CD14-positive monocyte (primary cell): ENCODE data around the gene IL19. TPM values are rescaled to one million over a fixed set of nuclear protein-coding genes. Genes with fewer than 3 reads are reported as not detected.

Source experiments
- DNase-seq, 3 donors: peaks; one replicate each; pipeline ENCODE4 v3.0.0-alpha.2; 2011 to 2022
- H2AFZ ChIP-seq: 2 replicates; pipeline ENCODE4 v1.6.0; 2012; ENCODE audit warnings: mild to moderate bottlenecking, low read depth, low read length, inconsistent platforms; ENCODE audit not compliant: insufficient read depth, poor library complexity, severe bottlenecking
- H3K27ac ChIP-seq, 2 donors: 1 replicate in 1 of 2; 2 replicates in 1 of 2; pipeline ENCODE4 v1.5.1; 2012 to 2013; ENCODE audit warnings: low read length in 2 of 2, control low read depth in 1 of 2, inconsistent platforms in 1 of 2, low read depth in 1 of 2, mild to moderate bottlenecking in 1 of 2
- H3K27me3 ChIP-seq, 2 donors: one replicate each; pipeline versions ENCODE4 v1.6.0 to v1.6.1; 2011 to 2013; ENCODE audit warnings: low read length in 2 of 2; ENCODE audit not compliant: control insufficient read depth in 2 of 2, insufficient read depth in 2 of 2
- H3K36me3 ChIP-seq, 2 donors: replicated peaks in 1 of 2; 1 replicate in 1 of 2; 2 replicates in 1 of 2; pipeline versions ENCODE4 v1.5.1 to v1.6.1; 2012 to 2013; ENCODE audit warnings: low read length in 2 of 2, control low read depth in 1 of 2, inconsistent platforms in 1 of 2, mild to moderate bottlenecking in 1 of 2; ENCODE audit not compliant: insufficient read depth in 2 of 2, control insufficient read depth in 1 of 2
- H3K4me1 ChIP-seq, 2 donors: 1 replicate in 1 of 2; 2 replicates in 1 of 2; pipeline versions ENCODE4 v1.5.1 to v1.6.1; 2012 to 2013; ENCODE audit warnings: low read length in 2 of 2, control low read depth in 1 of 2, inconsistent platforms in 1 of 2, mild to moderate bottlenecking in 1 of 2, moderate library complexity in 1 of 2; ENCODE audit not compliant: insufficient read depth in 2 of 2, control insufficient read depth in 1 of 2
- H3K4me2 ChIP-seq: replicated peaks from 2 replicates; pipeline ENCODE3; 2012; ENCODE audit warnings: low read length, moderate library complexity, mild to moderate bottlenecking; ENCODE audit not compliant: poor library complexity, severe bottlenecking; ENCODE audit errors: extremely low read depth
- H3K4me3 ChIP-seq, 3 experiments: fragments of 200-600 bp in 1 of 3; sonication (generic) in 1 of 3; replicated peaks in 1 of 3; 1 replicate in 2 of 3; 2 replicates in 1 of 3; pipeline ENCODE4 v1.5.1; 2011 to 2013; ENCODE audit warnings: low read length in 3 of 3, mild to moderate bottlenecking in 3 of 3, control low read depth in 2 of 3, low read depth in 2 of 3, inconsistent platforms in 1 of 3, moderate library complexity in 1 of 3
- H3K79me2 ChIP-seq: 2 replicates; pipeline ENCODE4 v1.6.0; 2012; ENCODE audit warnings: mild to moderate bottlenecking, control low read depth, inconsistent platforms, low read length, moderate library complexity; ENCODE audit not compliant: insufficient read depth
- H3K9ac ChIP-seq: 2 replicates; pipeline ENCODE4 v1.6.0; 2017; ENCODE audit warnings: low read length, mild to moderate bottlenecking; ENCODE audit not compliant: insufficient read depth, poor library complexity, severe bottlenecking
- H3K9me3 ChIP-seq, 2 donors: replicated peaks in 1 of 2; 1 replicate in 1 of 2; 2 replicates in 1 of 2; pipeline versions ENCODE4 v1.5.1 to v1.6.1; 2012 to 2013; ENCODE audit warnings: low read length in 2 of 2, control low read depth in 1 of 2; ENCODE audit not compliant: control insufficient read depth in 1 of 2, insufficient read depth in 1 of 2
- H4K20me1 ChIP-seq: 2 replicates; pipeline ENCODE4 v1.6.0; 2012; ENCODE audit warnings: mild to moderate bottlenecking, low read length, control low read depth, moderate library complexity; ENCODE audit not compliant: insufficient read depth
- H3K27ac Mint-ChIP-seq, 7 donors: one replicate each; pipeline ENCODE4 v1.8.0; 2020; ENCODE audit warnings: mild to moderate bottlenecking in 7 of 7, mixed read lengths in 7 of 7, moderate library complexity in 6 of 7, inconsistent platforms in 2 of 7
- H3K27me3 Mint-ChIP-seq, 3 donors: one replicate each; pipeline ENCODE4 v1.8.0; 2021 to 2022; ENCODE audit warnings: low read depth in 3 of 3, mild to moderate bottlenecking in 3 of 3, mixed read lengths in 3 of 3, moderate library complexity in 3 of 3, inconsistent platforms in 1 of 3
- H3K36me3 Mint-ChIP-seq, 2 donors: one replicate each; pipeline ENCODE4 v1.8.0; 2020; ENCODE audit warnings: mixed read lengths in 2 of 2, inconsistent platforms in 1 of 2, mild to moderate bottlenecking in 1 of 2
- H3K4me1 Mint-ChIP-seq: one replicate; pipeline ENCODE4 v1.8.0; 2020; ENCODE audit warnings: mild to moderate bottlenecking, mixed read lengths
- H3K4me3 Mint-ChIP-seq, 2 donors: one replicate each; pipeline ENCODE4 v1.8.0; 2020; ENCODE audit warnings: mild to moderate bottlenecking in 2 of 2, mixed read lengths in 2 of 2, moderate library complexity in 1 of 2
- H3K9me3 Mint-ChIP-seq, 7 donors: one replicate each; pipeline ENCODE4 v1.8.0; 2020 to 2022; ENCODE audit warnings: mixed read lengths in 7 of 7, mild to moderate bottlenecking in 6 of 7, moderate library complexity in 6 of 7, inconsistent platforms in 2 of 7
- WGBS: methylation state at CpG from one replicate; pipeline ENCODE4 v1.1.5; 2013; ENCODE audit warnings: missing lambda C conversion rate; ENCODE audit not compliant: insufficient coverage; 5-methylcytosine and 5-hydroxymethylcytosine counted together
- intact Hi-C, 2 donors: fragments of 100-400 bp; cut with micrococcal nuclease; formaldehyde crosslinking; loops; one replicate each; pipeline versions ENCODE4 v1.15.0 to v1.15.1; 2023
- polyA plus RNA-seq, 3 donors: library from polyadenylated mRNA; depleted of rRNA in 1 of 3; unstranded in 2 of 3; stranded (reverse) in 1 of 3; fragments of 300-500 nt in 2 of 3; fragments of >200 nt in 1 of 3; fragmentation: Illumina TruSeq in 2 of 3; gene quantifications; 1 replicate in 2 of 3; 2 replicates in 1 of 3; pipeline ENCODE4 v1.2.3, GENCODE V29; 2012 to 2021
- TF ChIP-seq, protein P1 (sequence below): fragments of 200-600 bp; IDR thresholded peaks from one replicate; pipeline ENCODE4 v1.8.0; 2022; ENCODE audit warnings: antibody characterized with exemption, mild to moderate bottlenecking

IL19 gene
- polyA plus RNA-seq, 3 donors = 0.41 TPM; not detected in 2

DNA sequence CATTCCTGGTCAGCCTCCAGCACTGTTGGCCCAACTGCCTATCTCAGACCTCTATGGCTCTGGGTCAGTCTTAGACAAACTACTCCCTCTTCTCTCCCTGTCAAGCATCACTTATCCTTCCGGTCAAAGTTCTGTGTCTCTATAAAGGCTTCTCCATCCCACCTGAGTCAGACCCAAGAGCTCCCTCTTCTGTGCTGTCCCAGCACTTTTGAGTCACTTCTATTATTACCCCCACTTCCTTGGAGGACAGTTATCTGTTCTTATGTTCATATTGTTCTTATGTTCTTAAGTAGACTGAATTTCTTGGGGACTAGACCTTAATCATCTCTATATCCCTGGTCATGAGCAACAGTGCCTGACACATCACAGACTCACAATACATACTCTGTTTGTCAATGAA, 30.9 kb downstream of the IL19 start:
- no peaks in the 10 kb centered on the region for H3K36me3 ChIP-seq
- H3K4me1 ChIP-seq = peaks cover 16 to 32% of the 10 kb centered on the region in 2 donors
- intact Hi-C loops = loop anchor here in 1 of 2 donors (5.0 to 10.0 kb wide), 2 partner anchors 34 to 147 kb away; no protein-coding TSS in a partner anchor
- no peak overlapping the region for H3K27ac ChIP-seq
- WGBS = 78% methylated on average over 1 of the region's 1 CpG
- H3K36me3 Mint-ChIP-seq = peaks cover 0 to 11% of the 10 kb centered on the region in 2 donors
- no peaks in the 10 kb centered on the region for H3K9me3 ChIP-seq
- TF ChIP-seq, protein P1, sequence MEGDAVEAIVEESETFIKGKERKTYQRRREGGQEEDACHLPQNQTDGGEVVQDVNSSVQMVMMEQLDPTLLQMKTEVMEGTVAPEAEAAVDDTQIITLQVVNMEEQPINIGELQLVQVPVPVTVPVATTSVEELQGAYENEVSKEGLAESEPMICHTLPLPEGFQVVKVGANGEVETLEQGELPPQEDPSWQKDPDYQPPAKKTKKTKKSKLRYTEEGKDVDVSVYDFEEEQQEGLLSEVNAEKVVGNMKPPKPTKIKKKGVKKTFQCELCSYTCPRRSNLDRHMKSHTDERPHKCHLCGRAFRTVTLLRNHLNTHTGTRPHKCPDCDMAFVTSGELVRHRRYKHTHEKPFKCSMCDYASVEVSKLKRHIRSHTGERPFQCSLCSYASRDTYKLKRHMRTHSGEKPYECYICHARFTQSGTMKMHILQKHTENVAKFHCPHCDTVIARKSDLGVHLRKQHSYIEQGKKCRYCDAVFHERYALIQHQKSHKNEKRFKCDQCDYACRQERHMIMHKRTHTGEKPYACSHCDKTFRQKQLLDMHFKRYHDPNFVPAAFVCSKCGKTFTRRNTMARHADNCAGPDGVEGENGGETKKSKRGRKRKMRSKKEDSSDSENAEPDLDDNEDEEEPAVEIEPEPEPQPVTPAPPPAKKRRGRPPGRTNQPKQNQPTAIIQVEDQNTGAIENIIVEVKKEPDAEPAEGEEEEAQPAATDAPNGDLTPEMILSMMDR = no peak
- no peak overlapping the region for H2AFZ ChIP-seq
- peak overlapping the region in 5 of 7 donors; percentile 3 to 76 (median 44) for H3K27ac Mint-ChIP-seq
- no peak for DNase-seq
- no peaks in the 10 kb centered on the region for H3K27me3 ChIP-seq
- H3K79me2 ChIP-seq = no peaks in the 10 kb centered on the region
- H3K4me3 Mint-ChIP-seq = no peak overlapping the region
- H3K9ac ChIP-seq = no peak overlapping the region
- H3K4me2 ChIP-seq = no peak overlapping the region
- H3K4me1 Mint-ChIP-seq = peaks cover 31% of the 10 kb centered on the region
- H3K9me3 Mint-ChIP-seq = peaks cover 0 to 2% (median 0%) of the 10 kb centered on the region in 7 donors
- H3K4me3 ChIP-seq = no peak overlapping the region
- peaks cover 3 to 8% (median 7%) of the 10 kb centered on the region in 3 donors for H3K27me3 Mint-ChIP-seq
- H4K20me1 ChIP-seq = no peaks in the 10 kb centered on the region

DNA sequence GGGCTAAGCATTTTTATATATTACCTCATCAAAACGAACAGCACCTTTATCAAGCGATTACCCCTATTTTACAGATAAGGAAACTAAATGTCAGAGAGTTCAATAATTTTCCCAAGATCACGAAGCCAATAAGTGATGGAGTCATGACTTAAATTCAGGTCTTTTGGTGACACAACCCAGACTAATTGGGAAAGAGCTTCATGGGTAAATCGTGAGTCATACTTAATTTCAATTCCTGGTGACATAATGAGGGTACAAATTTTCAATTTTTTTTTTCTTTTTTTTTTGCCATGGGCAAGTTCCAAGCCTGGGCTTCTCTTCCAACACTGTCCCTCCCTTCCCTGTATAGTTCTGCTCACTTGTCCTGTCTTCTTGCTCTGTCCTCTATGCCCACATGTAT, 31.8 kb downstream of the IL19 start:
- Histone ChIP-seq H4K20me1 (no peaks in the 10 kb centered on the region), H2AFZ (no peak overlapping the region), H3K4me3 (no peak overlapping the region), H3K4me1 (peaks cover 10 to 23% of the 10 kb centered on the region in 2 donors), H3K4me2 (no peak overlapping the region), H3K9me3 (no peaks in the 10 kb centered on the region), H3K27me3 (no peaks in the 10 kb centered on the region), H3K27ac (no peak overlapping the region), H3K36me3 (no peaks in the 10 kb centered on the region), H3K79me2 (no peaks in the 10 kb centered on the region), H3K9ac (no peak overlapping the region)
- no CpG with 5 or more reads among the region's 4 CpGs for WGBS
- H3K27ac Mint-ChIP-seq = peak overlapping the region in 3 of 7 donors; percentile 27 to 49 (median 42)
- H3K9me3 Mint-ChIP-seq = peaks cover 0 to 2% (median 0%) of the 10 kb centered on the region in 7 donors
- DNase-seq = peak; percentile 52 to 81 (median 76)
- H3K4me3 Mint-ChIP-seq = no peak overlapping the region
- TF ChIP-seq, protein P1 = no peak
- intact Hi-C loops = loop anchor here in 1 of 2 donors (5.0 to 10.0 kb wide), 2 partner anchors 35 to 148 kb away; no protein-coding TSS in a partner anchor
- peaks cover 23% of the 10 kb centered on the region for H3K4me1 Mint-ChIP-seq
- peaks cover 0 to 11% of the 10 kb centered on the region in 2 donors for H3K36me3 Mint-ChIP-seq
- peaks cover 3 to 8% (median 7%) of the 10 kb centered on the region in 3 donors for H3K27me3 Mint-ChIP-seq
